DMS 273 (cell line): Measurements from ENCODE around the gene PIK3C2G.
"Not testable (repeated sequence)": the region's sequence is repeated elsewhere in the genome, so short reads cannot be mapped to it uniquely, and the experiment has no call there.

Experiments used
- DNase-seq: peaks from one replicate; lab custom pipeline; 2025; ENCODE audit not compliant: unreplicated experiment; lab: John Stamatoyannopoulos, UW

PIK3C2G gene

GRCh38 chr12:18631339-18631738 lies 370.0 kb downstream of the PIK3C2G start:
- no peak for DNase-seq

GRCh38 chr12:18632848-18633247 lies 371.5 kb downstream of the PIK3C2G start:
- DNase-seq = no peak

- DNase-seq = no peak
Observed at GRCh38 chr12:18634382-18634781, 373.1 kb downstream of the PIK3C2G start.

GRCh38 chr12:18640321-18640955 lies 379.1 kb downstream of the PIK3C2G start:
- peak; percentile 32 for DNase-seq

GRCh38 chr12:18643681-18644080 lies 382.4 kb downstream of the PIK3C2G start:
- no peak for DNase-seq

- DNase-seq = no peak
Observed at GRCh38 chr12:18644564-18644963, 383.2 kb downstream of the PIK3C2G start.

GRCh38 chr12:18646286-18646890 lies 385.1 kb downstream of the PIK3C2G start:
- DNase-seq = no peak

GRCh38 chr12:18651525-18651924 lies 390.2 kb downstream of the PIK3C2G start:
- no peak for DNase-seq

- DNase-seq = no peak
Observed at GRCh38 chr12:18652596-18652995, 391.3 kb downstream of the PIK3C2G start.

GRCh38 chr12:18653465-18653864 lies 392.1 kb downstream of the PIK3C2G start:
- DNase-seq = no peak

- DNase-seq = no peak
Observed at GRCh38 chr12:18655351-18655750, 394.0 kb downstream of the PIK3C2G start.

GRCh38 chr12:18658179-18658578 lies 396.9 kb downstream of the PIK3C2G start:
- DNase-seq = no peak

GRCh38 chr12:18658829-18659228 lies 397.5 kb downstream of the PIK3C2G start:
- DNase-seq = no peak

GRCh38 chr12:18676141-18676540 lies 414.8 kb downstream of the PIK3C2G start:
- no peak for DNase-seq

- DNase-seq = no peak
Observed at GRCh38 chr12:18676996-18677588, 415.8 kb downstream of the PIK3C2G start.

GRCh38 chr12:18681818-18682217 lies 420.5 kb downstream of the PIK3C2G start:
- DNase-seq = no peak

GRCh38 chr12:18683327-18684013 lies 422.2 kb downstream of the PIK3C2G start:
- no peak for DNase-seq

- no peak for DNase-seq
Observed at GRCh38 chr12:18684430-18684829, 423.1 kb downstream of the PIK3C2G start.

GRCh38 chr12:18689771-18690170 lies 428.5 kb downstream of the PIK3C2G start:
- no peak for DNase-seq

GRCh38 chr12:18690653-18691052 lies 429.3 kb downstream of the PIK3C2G start:
- DNase-seq = no peak

- DNase-seq = not testable (repeated sequence)
Observed at GRCh38 chr12:18693986-18694385, 432.7 kb downstream of the PIK3C2G start.
